ENCODE measurements around the gene ZFYVE28.
"Not testable (repeated sequence)": the region's sequence is repeated elsewhere in the genome, so short reads cannot be mapped to it uniquely, and the experiment has no call there.

Gene ZFYVE28

GRCh38 chr4:2417765-2418649 lies at the start of gene ZFYVE28:
ZFYVE28 (minus strand) TSS chr4:2418645; CDS start chr4:2418323, 322 bp downstream.
- DNase-seq (ENCODE audit: low spot score): no peak

- DNase-seq (ENCODE audit: low spot score): not testable (repeated sequence)
Measured at GRCh38 chr4:2465544-2465943, 47.1 kb upstream of the ZFYVE28 start.

GRCh38 chr4:2465032-2465431 lies 46.6 kb upstream of the ZFYVE28 start:
- DNase-seq (ENCODE audit: low spot score): no peak

- no peak for DNase-seq (ENCODE audit: low spot score)
Measured at GRCh38 chr4:2462992-2463762, 44.7 kb upstream of the ZFYVE28 start.

GRCh38 chr4:2462218-2462991 lies 44.0 kb upstream of the ZFYVE28 start:
- DNase-seq (ENCODE audit: low spot score): peak; percentile 76

GRCh38 chr4:2461246-2461960 lies 43.0 kb upstream of the ZFYVE28 start:
- no peak for DNase-seq (ENCODE audit: low spot score)

- DNase-seq (ENCODE audit: low spot score): no peak
Measured at GRCh38 chr4:2459589-2460349, 41.3 kb upstream of the ZFYVE28 start.

- DNase-seq (ENCODE audit: low spot score): no peak
Measured at GRCh38 chr4:2458546-2459491, 40.4 kb upstream of the ZFYVE28 start.

GRCh38 chr4:2457481-2458295 lies 39.2 kb upstream of the ZFYVE28 start:
- DNase-seq (ENCODE audit: low spot score): no peak

- no peak for DNase-seq (ENCODE audit: low spot score)
Measured at GRCh38 chr4:2451821-2452785, 33.7 kb upstream of the ZFYVE28 start.

- no peak for DNase-seq (ENCODE audit: low spot score)
Measured at GRCh38 chr4:2451036-2451520, 32.6 kb upstream of the ZFYVE28 start.

- DNase-seq (ENCODE audit: low spot score): no peak
Measured at GRCh38 chr4:2450394-2451035, 32.1 kb upstream of the ZFYVE28 start.

GRCh38 chr4:2449511-2450392 lies 31.3 kb upstream of the ZFYVE28 start:
- peak; percentile 21 for DNase-seq (ENCODE audit: low spot score)

GRCh38 chr4:2449051-2449450 lies 30.6 kb upstream of the ZFYVE28 start:
- no peak for DNase-seq (ENCODE audit: low spot score)

- no peak for DNase-seq (ENCODE audit: low spot score)
Measured at GRCh38 chr4:2448589-2448988, 30.1 kb upstream of the ZFYVE28 start.

Measured in NAMALWA (cell line).